Vagina (tissue), 2 donors: Measurements from ENCODE around the gene LDAH.
"Not testable (repeated sequence)": the region's sequence is repeated elsewhere in the genome, so short reads cannot be mapped to it uniquely, and the experiment has no call there.

Experiments
- POLR2A ChIP-seq, 2 donors: fragments of 450-650 bp; IDR thresholded peaks; one replicate each; pipeline ENCODE4 v1.6.1; 2017; ENCODE audit warnings: antibody characterized with exemption in 2 of 2, mild to moderate bottlenecking in 2 of 2, moderate library complexity in 2 of 2
- POLR2AphosphoS5 ChIP-seq, 2 donors: sonication (generic); formaldehyde crosslinking; IDR thresholded peaks; one replicate each; pipeline ENCODE4 v1.9.0; 2017; ENCODE audit warnings: antibody characterized with exemption in 2 of 2, mild to moderate bottlenecking in 2 of 2, low read depth in 1 of 2; ENCODE audit not compliant: insufficient read depth in 1 of 2
- TF ChIP-seq, protein P1 (sequence below), 3 experiments: fragments of 450-650 bp in 2 of 3; fragments of 200-600 bp in 1 of 3; sonication (generic) in 1 of 3; IDR thresholded peaks; one replicate each; pipeline ENCODE4 v1.5.1; 2017 to 2019; ENCODE audit warnings: antibody characterized with exemption in 3 of 3, mild to moderate bottlenecking in 2 of 3, moderate library complexity in 2 of 3

DNA sequence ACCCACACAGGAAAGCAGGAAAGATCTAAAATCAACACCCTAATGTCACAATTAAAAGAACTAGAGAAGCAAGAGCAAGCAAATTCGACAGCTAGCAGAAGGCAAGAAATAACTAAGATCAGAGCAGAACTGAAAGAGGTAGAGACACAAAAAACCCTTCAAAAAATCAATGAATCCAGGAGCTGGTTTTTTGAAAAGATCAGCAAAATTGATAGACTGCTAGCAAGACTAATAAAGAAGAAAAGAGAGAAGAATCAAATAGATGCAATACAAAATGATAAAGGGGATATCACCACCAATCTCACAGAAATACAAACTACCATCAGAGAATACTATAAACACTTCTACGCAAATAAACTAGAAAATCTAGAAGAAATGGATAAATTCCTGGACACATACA is 108.5 kb downstream of the LDAH start:
- TF ChIP-seq, protein P1, sequence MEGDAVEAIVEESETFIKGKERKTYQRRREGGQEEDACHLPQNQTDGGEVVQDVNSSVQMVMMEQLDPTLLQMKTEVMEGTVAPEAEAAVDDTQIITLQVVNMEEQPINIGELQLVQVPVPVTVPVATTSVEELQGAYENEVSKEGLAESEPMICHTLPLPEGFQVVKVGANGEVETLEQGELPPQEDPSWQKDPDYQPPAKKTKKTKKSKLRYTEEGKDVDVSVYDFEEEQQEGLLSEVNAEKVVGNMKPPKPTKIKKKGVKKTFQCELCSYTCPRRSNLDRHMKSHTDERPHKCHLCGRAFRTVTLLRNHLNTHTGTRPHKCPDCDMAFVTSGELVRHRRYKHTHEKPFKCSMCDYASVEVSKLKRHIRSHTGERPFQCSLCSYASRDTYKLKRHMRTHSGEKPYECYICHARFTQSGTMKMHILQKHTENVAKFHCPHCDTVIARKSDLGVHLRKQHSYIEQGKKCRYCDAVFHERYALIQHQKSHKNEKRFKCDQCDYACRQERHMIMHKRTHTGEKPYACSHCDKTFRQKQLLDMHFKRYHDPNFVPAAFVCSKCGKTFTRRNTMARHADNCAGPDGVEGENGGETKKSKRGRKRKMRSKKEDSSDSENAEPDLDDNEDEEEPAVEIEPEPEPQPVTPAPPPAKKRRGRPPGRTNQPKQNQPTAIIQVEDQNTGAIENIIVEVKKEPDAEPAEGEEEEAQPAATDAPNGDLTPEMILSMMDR (IDR thresholded peaks at IDR 0.05) = not testable (repeated sequence)
- not testable (repeated sequence) for TF ChIP-seq POLR2AphosphoS5 (IDR thresholded peaks at IDR 0.05; ENCODE audit: insufficient read depth in 1 of 2, low read depth in 1 of 2); POLR2A (IDR thresholded peaks at IDR 0.05)
